ENCODE results near the gene EXOSC2.
A peak's percentile ranks its signal among the peaks of the same experiment; 100 is the strongest.

EXOSC2 gene

GRCh38 chr9:130711469-130711868 is 17.9 kb downstream of the EXOSC2 start:
- TF ChIP-seq TAF1 (IDR thresholded peaks at IDR 0.05; ENCODE audit: low read depth) = no peak
- TF ChIP-seq FOXM1 (IDR thresholded peaks at IDR 0.05; ENCODE audit: borderline replicate concordance, low read depth) = no peak
- no peak for TF ChIP-seq TCF12 (IDR thresholded peaks at IDR 0.05; ENCODE audit: low read depth)
- TF ChIP-seq RAD21 (IDR thresholded peaks at IDR 0.05; ENCODE audit: low read depth) = no peak
- TF ChIP-seq MAX (IDR thresholded peaks at IDR 0.05) = no peak

- TF ChIP-seq ZBTB7A (IDR thresholded peaks at IDR 0.05; ENCODE audit: low read depth) (peak; percentile 89; the same call in 1 of the 2 replicates), EGR1 (IDR thresholded peaks at IDR 0.05) (peak; percentile 5; the same call in 1 of the 2 replicates), USF1 (IDR thresholded peaks at IDR 0.05) (peak; percentile 42; the same call in 1 of the 2 replicates), EP300 (IDR thresholded peaks at IDR 0.05; ENCODE audit: borderline replicate concordance) (no peak), TCF12 (IDR thresholded peaks at IDR 0.05; ENCODE audit: low read depth) (0 out of 2 replicates have a peak, but pooled peaks have one; percentile 30), TAF1 (IDR thresholded peaks at IDR 0.05; ENCODE audit: low read depth) (peak; percentile 93), YY1 (IDR thresholded peaks at IDR 0.05; ENCODE audit: low read depth) (peak; percentile 93), TEAD4 (IDR thresholded peaks at IDR 0.05) (peak; percentile 18; the same call in 1 of the 2 replicates), MAX (IDR thresholded peaks at IDR 0.05) (no peak)
Observed at GRCh38 chr9:130712564-130713285, 19.1 kb downstream of the EXOSC2 start.

GRCh38 chr9:130713286-130713960 is 19.8 kb downstream of the EXOSC2 start:
- TF ChIP-seq CEBPB (IDR thresholded peaks at IDR 0.05) (no peak), CREB1 (IDR thresholded peaks at IDR 0.05; ENCODE audit: low read depth) (no peak), NFIC (IDR thresholded peaks at IDR 0.05) (no peak), REST (IDR thresholded peaks at IDR 0.05; ENCODE audit: low read depth) (no peak), USF1 (IDR thresholded peaks at IDR 0.05) (no peak), RAD21 (IDR thresholded peaks at IDR 0.05; ENCODE audit: low read depth) (no peak), EP300 (IDR thresholded peaks at IDR 0.05; ENCODE audit: borderline replicate concordance) (no peak), TAF1 (IDR thresholded peaks at IDR 0.05; ENCODE audit: low read depth) (no peak), MAX (IDR thresholded peaks at IDR 0.05) (no peak), YY1 (IDR thresholded peaks at IDR 0.05; ENCODE audit: low read depth) (no peak), TEAD4 (IDR thresholded peaks at IDR 0.05) (no peak), TCF12 (IDR thresholded peaks at IDR 0.05; ENCODE audit: low read depth) (no peak), ZBTB7A (IDR thresholded peaks at IDR 0.05; ENCODE audit: low read depth) (no peak), EGR1 (IDR thresholded peaks at IDR 0.05) (no peak), FOXM1 (IDR thresholded peaks at IDR 0.05; ENCODE audit: borderline replicate concordance, low read depth) (no peak)

GRCh38 chr9:130714586-130715110 is 21.1 kb downstream of the EXOSC2 start:
- TF ChIP-seq REST (IDR thresholded peaks at IDR 0.05; ENCODE audit: low read depth) = no peak
- TF ChIP-seq MAX (IDR thresholded peaks at IDR 0.05) = no peak
- TF ChIP-seq TEAD4 (IDR thresholded peaks at IDR 0.05) = no peak
- no peak for TF ChIP-seq USF1 (IDR thresholded peaks at IDR 0.05)
- no peak for TF ChIP-seq CEBPB (IDR thresholded peaks at IDR 0.05)
- TF ChIP-seq ZBTB7A (IDR thresholded peaks at IDR 0.05; ENCODE audit: low read depth) = no peak
- no peak for TF ChIP-seq FOXM1 (IDR thresholded peaks at IDR 0.05; ENCODE audit: borderline replicate concordance, low read depth)
- TF ChIP-seq EP300 (IDR thresholded peaks at IDR 0.05; ENCODE audit: borderline replicate concordance) = no peak
- TF ChIP-seq RAD21 (IDR thresholded peaks at IDR 0.05; ENCODE audit: low read depth) = no peak
- no peak for TF ChIP-seq TCF12 (IDR thresholded peaks at IDR 0.05; ENCODE audit: low read depth)
- no peak for TF ChIP-seq NFIC (IDR thresholded peaks at IDR 0.05)
- no peak for TF ChIP-seq CREB1 (IDR thresholded peaks at IDR 0.05; ENCODE audit: low read depth)
- no peak for TF ChIP-seq EGR1 (IDR thresholded peaks at IDR 0.05)
- TF ChIP-seq TAF1 (IDR thresholded peaks at IDR 0.05; ENCODE audit: low read depth) = no peak
- TF ChIP-seq YY1 (IDR thresholded peaks at IDR 0.05; ENCODE audit: low read depth) = no peak

Data from Ishikawa (cell line).